HFF-Myc (cell line): ENCODE data around the gene MICB.

Experiments used
- DNase-seq: peaks from one replicate; pipeline ENCODE4 v3.0.0-alpha.2; 2011; ENCODE audit warnings: low read depth; ENCODE audit errors: extremely low read depth
- H3K4me3 ChIP-seq: replicated peaks from 2 replicates; pipeline ENCODE4 v1.5.1; 2011; ENCODE audit warnings: low read depth, mild to moderate bottlenecking, control low read depth, low read length
- TF ChIP-seq, protein P1 (sequence below): IDR thresholded peaks from 2 replicates; pipeline ENCODE4 v1.5.1; 2012; ENCODE audit warnings: mild to moderate bottlenecking, low read depth, low read length, control low read depth; ENCODE audit errors: missing control alignments

Gene MICB

DNA sequence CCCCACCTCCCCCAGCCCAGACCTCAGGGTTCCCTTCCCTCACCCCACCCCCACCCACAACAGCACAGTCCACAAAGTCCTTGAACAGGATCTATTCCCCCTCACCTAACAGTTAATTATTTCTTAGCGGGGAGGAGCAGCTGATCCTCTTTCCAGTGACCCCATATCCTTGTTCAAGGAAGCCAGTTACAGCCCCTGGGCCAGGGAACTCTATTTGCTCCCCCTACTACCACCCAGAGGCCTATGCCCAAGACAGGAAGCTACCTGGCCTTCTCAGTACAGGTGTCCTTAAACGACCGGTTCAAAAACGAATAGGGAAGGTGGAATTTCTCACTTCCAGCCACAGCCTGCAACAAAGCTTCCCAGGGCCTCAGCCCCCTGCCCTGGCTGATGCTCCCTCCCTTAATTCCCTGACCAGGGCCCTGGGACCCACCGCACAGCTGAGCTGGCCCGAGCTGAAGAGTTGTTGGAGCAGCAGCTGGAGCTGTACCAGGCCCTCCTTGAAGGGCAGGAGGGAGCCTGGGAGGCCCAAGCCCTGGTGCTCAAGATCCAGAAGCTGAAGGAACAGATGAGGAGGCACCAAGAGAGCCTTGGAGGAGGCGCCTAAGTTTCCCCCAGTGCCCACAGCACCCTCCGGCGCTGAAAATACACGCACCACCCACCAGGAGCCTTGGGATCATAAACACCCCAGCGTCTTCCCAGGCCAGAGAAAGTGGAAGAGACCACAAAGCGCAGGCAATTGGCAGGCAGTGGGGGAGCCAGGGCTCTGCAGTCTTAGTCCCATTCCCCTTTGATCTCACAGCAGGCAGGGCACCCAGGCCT is 31.6 kb downstream of the MICB start:
- TF ChIP-seq, protein P1, sequence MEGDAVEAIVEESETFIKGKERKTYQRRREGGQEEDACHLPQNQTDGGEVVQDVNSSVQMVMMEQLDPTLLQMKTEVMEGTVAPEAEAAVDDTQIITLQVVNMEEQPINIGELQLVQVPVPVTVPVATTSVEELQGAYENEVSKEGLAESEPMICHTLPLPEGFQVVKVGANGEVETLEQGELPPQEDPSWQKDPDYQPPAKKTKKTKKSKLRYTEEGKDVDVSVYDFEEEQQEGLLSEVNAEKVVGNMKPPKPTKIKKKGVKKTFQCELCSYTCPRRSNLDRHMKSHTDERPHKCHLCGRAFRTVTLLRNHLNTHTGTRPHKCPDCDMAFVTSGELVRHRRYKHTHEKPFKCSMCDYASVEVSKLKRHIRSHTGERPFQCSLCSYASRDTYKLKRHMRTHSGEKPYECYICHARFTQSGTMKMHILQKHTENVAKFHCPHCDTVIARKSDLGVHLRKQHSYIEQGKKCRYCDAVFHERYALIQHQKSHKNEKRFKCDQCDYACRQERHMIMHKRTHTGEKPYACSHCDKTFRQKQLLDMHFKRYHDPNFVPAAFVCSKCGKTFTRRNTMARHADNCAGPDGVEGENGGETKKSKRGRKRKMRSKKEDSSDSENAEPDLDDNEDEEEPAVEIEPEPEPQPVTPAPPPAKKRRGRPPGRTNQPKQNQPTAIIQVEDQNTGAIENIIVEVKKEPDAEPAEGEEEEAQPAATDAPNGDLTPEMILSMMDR, result no peak
- no peak for DNase-seq
- no peak overlapping the region for H3K4me3 ChIP-seq

DNA sequence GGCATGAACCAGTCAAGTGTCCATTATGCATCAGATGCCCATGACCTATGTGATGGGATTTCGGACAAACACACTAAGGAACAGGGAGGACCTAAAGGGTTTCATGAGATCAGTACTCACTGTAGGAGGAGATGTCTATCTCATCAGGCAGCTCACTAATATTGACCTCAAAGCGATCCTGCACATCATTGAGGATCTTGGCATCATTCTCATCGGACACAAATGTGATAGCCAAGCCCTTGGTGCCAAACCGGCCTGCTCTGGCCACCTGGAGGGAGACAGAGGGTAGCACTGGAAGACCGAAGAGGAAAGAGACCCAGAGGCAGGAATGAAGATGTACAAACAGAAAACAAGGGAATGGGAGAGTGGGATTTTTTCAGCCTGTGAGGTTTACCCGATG is 32.7 kb downstream of the MICB start:
- TF ChIP-seq, protein P1, result no peak
- no peak for DNase-seq
- H3K4me3 ChIP-seq, result no peak overlapping the region

DNA sequence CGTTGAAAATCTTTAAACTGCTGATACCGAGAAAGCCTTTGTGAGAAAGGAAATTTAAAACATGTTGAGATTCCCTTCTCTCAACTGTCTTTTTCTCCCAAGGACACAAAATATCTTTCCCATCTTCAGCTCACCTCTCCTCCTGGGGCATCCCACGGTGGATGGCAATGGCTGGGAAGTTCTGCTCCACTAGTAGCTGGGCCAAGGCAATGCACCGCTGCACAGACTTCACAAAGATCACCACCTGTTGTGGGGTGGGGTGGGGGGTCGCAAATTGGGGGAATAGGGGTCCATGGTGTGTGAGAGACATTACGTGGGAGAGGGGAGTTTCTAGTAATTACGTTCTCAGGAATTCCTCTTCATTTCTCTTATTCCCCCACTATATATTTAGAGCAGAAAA is 33.2 kb downstream of the MICB start:
- DNase-seq, result no peak
- TF ChIP-seq, protein P1, result no peak
- no peak overlapping the region for H3K4me3 ChIP-seq

DNA sequence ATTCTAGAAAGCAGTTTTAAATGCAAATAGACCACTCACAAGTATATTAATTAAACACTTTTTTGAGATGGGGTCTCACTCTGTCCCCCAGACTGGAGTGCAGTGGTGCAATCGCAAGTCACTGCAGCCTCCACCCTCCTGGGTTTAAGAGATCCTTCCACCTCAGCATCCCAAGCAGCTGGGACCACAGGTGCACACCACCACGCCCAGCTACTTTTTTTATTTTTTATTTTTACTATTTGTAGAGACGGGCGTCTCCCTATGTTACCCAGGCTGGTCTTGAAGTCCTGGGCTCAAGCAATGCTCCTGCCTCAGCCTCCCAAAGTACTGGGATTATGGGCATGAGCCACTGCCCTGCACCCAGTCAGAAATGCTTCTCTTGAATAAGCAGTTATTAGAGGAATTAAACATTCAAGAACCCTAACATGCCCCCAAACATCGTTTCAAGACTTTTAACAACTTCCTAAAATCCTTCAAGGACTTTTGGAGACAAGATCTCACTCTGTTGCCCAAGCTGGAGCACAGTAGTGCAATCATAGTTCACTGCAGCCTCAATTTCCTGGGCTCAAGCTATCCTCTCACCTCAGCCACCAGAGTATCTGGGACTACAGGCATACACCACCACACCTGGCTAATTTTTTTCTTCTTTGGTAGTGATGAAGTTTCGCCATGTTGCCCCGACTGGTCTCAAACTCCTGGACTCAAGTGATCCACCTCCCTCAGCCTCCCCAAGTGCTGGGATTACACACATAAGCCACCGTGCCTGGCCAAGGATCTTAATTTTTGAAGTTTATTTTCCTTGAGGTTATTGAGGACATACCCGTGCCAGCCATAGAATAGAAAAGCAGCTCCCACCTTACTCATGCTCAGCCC is 34.1 kb downstream of the MICB start:
- TF ChIP-seq, protein P1, result no peak
- no peak for DNase-seq
- H3K4me3 ChIP-seq, result no peak overlapping the region

DNA sequence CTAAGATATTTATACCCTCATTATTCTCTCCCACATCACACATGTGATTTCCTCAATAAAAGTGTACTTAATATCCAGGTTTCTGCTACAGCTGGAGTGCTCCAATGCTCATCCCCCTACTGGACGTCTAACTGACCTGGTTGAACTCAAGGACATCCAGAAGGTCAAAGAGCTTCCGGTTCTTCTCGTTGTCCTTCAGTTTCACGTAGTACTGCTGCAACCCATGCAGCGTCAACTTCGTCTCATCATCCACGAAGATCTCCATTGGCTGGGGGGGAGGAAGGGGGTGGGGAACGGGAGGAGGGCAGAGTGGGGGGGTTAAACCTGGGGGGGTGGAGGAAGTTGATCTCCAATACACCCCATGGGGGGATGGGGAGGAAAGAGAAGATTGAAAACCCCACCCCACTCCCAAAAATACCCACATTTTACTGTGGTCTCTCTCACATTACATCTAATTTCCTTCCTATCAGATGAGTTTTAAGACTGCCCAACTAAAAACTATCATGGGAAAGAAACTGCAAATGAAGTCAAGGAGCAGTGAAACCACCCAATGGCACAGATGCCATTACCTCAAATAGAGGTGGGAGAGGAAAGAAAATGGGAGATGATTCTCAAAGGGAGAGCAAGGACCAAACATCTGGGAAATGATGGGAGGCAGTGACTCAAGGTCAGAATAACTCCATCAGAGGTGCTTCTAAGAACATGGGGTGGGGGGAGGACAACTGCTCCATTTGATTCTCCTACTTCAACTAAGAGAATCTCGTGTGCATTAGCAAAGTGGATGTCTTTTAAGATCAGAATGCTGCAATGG is 34.9 kb downstream of the MICB start:
- TF ChIP-seq, protein P1, result no peak
- H3K4me3 ChIP-seq, result no peak overlapping the region
- DNase-seq, result no peak

DNA sequence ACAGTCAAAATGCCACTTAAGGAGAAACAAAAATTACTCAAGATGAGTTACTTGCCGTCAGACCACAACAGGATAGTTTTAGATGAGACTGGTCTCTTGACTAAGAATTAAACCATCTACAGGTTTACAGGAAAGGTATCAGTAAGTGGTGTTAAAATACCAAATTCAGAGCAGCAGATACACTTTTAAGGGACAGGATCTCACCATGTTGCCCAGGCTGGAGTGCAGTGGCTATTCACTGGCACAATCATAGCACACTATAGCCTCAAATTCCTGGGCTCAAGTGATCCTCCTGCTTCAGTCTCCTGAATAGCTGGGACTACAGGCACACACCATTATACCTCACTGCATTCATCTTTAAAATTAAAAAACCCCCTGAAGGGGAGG is 35.5 kb downstream of the MICB start:
- TF ChIP-seq, protein P1, result no peak
- DNase-seq, result no peak
- no peak overlapping the region for H3K4me3 ChIP-seq
